HFFc6 (cell line): ENCODE data around the gene TIMM17A. TPM values are rescaled to one million over a fixed set of nuclear protein-coding genes. Genes with fewer than 3 reads are reported as not detected.
"Not testable (repeated sequence)": the region's sequence is repeated elsewhere in the genome, so short reads cannot be mapped to it uniquely, and the experiment has no call there.

Source experiments
- DNase-seq: peaks from one replicate; pipeline ENCODE4 v3.0.0-alpha.2; 2018
- H3K27ac Mint-ChIP-seq: 2 replicates; pipeline ENCODE4 v1.8.0; 2020; ENCODE audit warnings: mild to moderate bottlenecking, mixed read lengths
- H3K27me3 Mint-ChIP-seq: 2 replicates; pipeline ENCODE4 v1.8.0; 2021; ENCODE audit warnings: mild to moderate bottlenecking, moderate library complexity, mixed read lengths; ENCODE audit not compliant: insufficient read depth
- H3K36me3 Mint-ChIP-seq: 2 replicates; pipeline ENCODE4 v1.8.0; 2021; ENCODE audit warnings: low read depth, mixed read lengths
- H3K4me1 Mint-ChIP-seq: 2 replicates; pipeline ENCODE4 v1.8.0; 2020; ENCODE audit warnings: low read depth, mixed read lengths
- H3K4me3 Mint-ChIP-seq: 2 replicates; pipeline ENCODE4 v1.8.0; 2020; ENCODE audit warnings: mild to moderate bottlenecking, moderate library complexity, mixed read lengths
- H3K9me3 Mint-ChIP-seq: 2 replicates; pipeline ENCODE4 v1.8.0; 2020; ENCODE audit warnings: mild to moderate bottlenecking, mixed read lengths
- CTCF ChIP-seq: fragments of 200-600 bp; sonication (generic); IDR thresholded peaks from 2 replicates; pipeline ENCODE4 v1.5.0; 2021; ENCODE audit warnings: antibody characterized with exemption, mild to moderate bottlenecking
- microRNA-seq: library from miRNA; unstranded; fragments of <30 nt; microRNA quantifications from one replicate; pipeline ENCODE4, GENCODE V29; 2019
- total RNA-seq, 6 experiments: library from RNA; stranded (reverse); fragmentation: NEBNext Ultra II Directional; extraction: Animal tissue kit (Norgen Biotek cat#: 25700); gene quantifications; 2 replicates in 1 of 6; 3 replicates in 5 of 6; pipeline ENCODE4 v1.2.3, GENCODE V29; 2021

The TIMM17A gene
- total RNA-seq, 6 experiments from 2014 or later: 114 to 128 (median 122) TPM

GRCh38 chr1:202017749-202018467, 62.6 kb downstream of the TIMM17A start:
- H3K4me1 Mint-ChIP-seq: peaks cover 31% of the 10 kb centered on the region
- no peak for TF ChIP-seq CTCF
- no peak overlapping the region for H3K4me3 Mint-ChIP-seq
- DNase-seq: no peak
- H3K9me3 Mint-ChIP-seq: no peaks in the 10 kb centered on the region
- H3K36me3 Mint-ChIP-seq: no peaks in the 10 kb centered on the region
- no peak overlapping the region for H3K27ac Mint-ChIP-seq
- H3K27me3 Mint-ChIP-seq: peaks cover 24% of the 10 kb centered on the region

- Mint-ChIP-seq H3K27ac (no peak overlapping the region), H3K4me3 (no peak overlapping the region), H3K36me3 (no peaks in the 10 kb centered on the region), H3K9me3 (no peaks in the 10 kb centered on the region), H3K27me3 (peaks cover 25% of the 10 kb centered on the region), H3K4me1 (peaks cover 36% of the 10 kb centered on the region)
- DNase-seq: no peak
- no peak for TF ChIP-seq CTCF
Measured at GRCh38 chr1:202018468-202019234, 63.3 kb downstream of the TIMM17A start.

- not testable (repeated sequence) for H3K4me3 Mint-ChIP-seq, H3K36me3 Mint-ChIP-seq
Measured at GRCh38 chr1:202019235-202019558, 63.9 kb downstream of the TIMM17A start.

More at GRCh38 chr1:202019235-202019558, 63.9 kb downstream of the TIMM17A start:
- peaks cover 36% of the 10 kb centered on the region for H3K4me1 Mint-ChIP-seq
- H3K27ac Mint-ChIP-seq, DNase-seq, H3K9me3 Mint-ChIP-seq: not testable (repeated sequence)
- peaks cover 25% of the 10 kb centered on the region for H3K27me3 Mint-ChIP-seq

Small RNAs within 50 kb of the gene (microRNA-seq; reads per million reads assigned to microRNA genes)
- gene MIR6740: not detected

Other genes with a start within 250 kb of the TIMM17A start
- gene IPO9, start 126.3 kb upstream of the TIMM17A start, total RNA-seq: 10 to 100 TPM; 54.1 to 77.8 (median 63.6) TPM
- 10 to 100 TPM; 29.8 to 49.6 (median 39.9) TPM for gene SHISA4, start 66.6 kb upstream of the TIMM17A start, total RNA-seq
- 10 to 100 TPM; 19.0 to 37.4 (median 36.5) TPM for gene LMOD1, start 9.0 kb upstream of the TIMM17A start, total RNA-seq
- 10 to 100 TPM; 66.6 to 82.5 (median 76.4) TPM for gene RNPEP, start 27.1 kb downstream of the TIMM17A start, total RNA-seq
- gene ELF3, start 55.1 kb downstream of the TIMM17A start, total RNA-seq: under 1 TPM in 2 of 6 experiments, not detected in 4; 0.09 TPM
- gene GPR37L1, start 167.4 kb downstream of the TIMM17A start, total RNA-seq: not detected
- gene ARL8A, start 189.2 kb downstream of the TIMM17A start, total RNA-seq: 10 to 100 TPM; 44.6 to 60.7 (median 48.6) TPM
- not detected for gene PTPN7, start 205.1 kb downstream of the TIMM17A start, total RNA-seq
- gene LGR6, start 238.3 kb downstream of the TIMM17A start, total RNA-seq: not detected